HL-60 (cell line): ENCODE measurements around the gene SNRPD2.
A peak's percentile ranks its signal among the peaks of the same experiment; 100 is the strongest.

Experiments
- DNase-seq, 2 experiments: peaks; one replicate each; pipeline ENCODE4 v3.0.0-alpha.2; 2010 to 2020; ENCODE audit warnings: low read depth in 1 of 2, low spot score in 1 of 2
- H3K27ac ChIP-seq: fragments of 250-450 bp; sonication (Bioruptor Pico); replicated peaks from 2 replicates; pipeline ENCODE4 v1.5.1; 2020; ENCODE audit warnings: mild to moderate bottlenecking, moderate library complexity
- H3K27me3 ChIP-seq: fragments of 250-450 bp; sonication (Bioruptor Pico); 2 replicates; pipeline ENCODE4 v1.5.1; 2021; ENCODE audit warnings: mild to moderate bottlenecking, moderate library complexity; ENCODE audit not compliant: insufficient read depth, poor library complexity, severe bottlenecking
- H3K4me3 ChIP-seq: replicated peaks from 2 replicates; pipeline ENCODE4 v1.5.1; 2011; ENCODE audit warnings: mild to moderate bottlenecking, control low read depth, low read length; ENCODE audit not compliant: insufficient read depth
- GABPA ChIP-seq: IDR thresholded peaks from 2 replicates; pipeline ENCODE4 v1.6.1; 2012; ENCODE audit warnings: low read depth
- POLR2AphosphoS5 ChIP-seq: IDR thresholded peaks from 2 replicates; pipeline ENCODE4 v1.6.1; 2012; ENCODE audit warnings: low read depth
- SPI1 ChIP-seq: IDR thresholded peaks from 2 replicates; pipeline ENCODE4 v1.6.1; 2012; ENCODE audit warnings: low read depth, mild to moderate bottlenecking, borderline replicate concordance
- TF ChIP-seq, protein P1 (sequence below): IDR thresholded peaks from one replicate; pipeline ENCODE4 v1.5.1; 2011; ENCODE audit warnings: low read length, control low read depth, inconsistent platforms; ENCODE audit not compliant: insufficient read depth
- TF ChIP-seq, protein P2 (sequence below): IDR thresholded peaks from 2 replicates; pipeline ENCODE4 v1.6.1; 2012; ENCODE audit warnings: low read depth; ENCODE audit not compliant: insufficient replicate concordance

Gene SNRPD2

DNA sequence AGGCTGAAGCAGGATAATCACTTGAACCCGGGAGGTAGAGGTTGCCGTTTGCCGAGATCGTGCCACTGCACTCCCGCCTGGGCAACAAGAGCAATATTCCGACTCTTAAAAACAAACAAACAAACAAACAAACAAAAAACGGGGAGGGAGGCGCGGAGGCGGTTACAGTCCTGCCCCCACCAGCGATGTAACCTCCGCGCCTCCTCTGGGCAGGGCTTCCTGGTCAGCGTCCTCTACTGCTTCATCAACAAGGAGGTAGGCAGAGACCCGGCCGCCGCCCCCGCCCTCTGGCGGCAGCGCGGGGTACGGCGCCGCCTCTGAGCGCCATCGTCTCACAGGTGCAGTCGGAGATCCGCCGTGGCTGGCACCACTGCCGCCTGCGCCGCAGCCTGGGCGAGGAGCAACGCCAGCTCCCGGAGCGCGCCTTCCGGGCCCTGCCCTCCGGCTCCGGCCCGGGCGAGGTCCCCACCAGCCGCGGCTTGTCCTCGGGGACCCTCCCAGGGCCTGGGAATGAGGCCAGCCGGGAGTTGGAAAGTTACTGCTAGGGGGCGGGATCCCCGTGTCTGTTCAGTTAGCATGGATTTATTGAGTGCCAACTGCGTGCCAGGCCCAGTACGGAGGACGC is 10.2 kb downstream of the SNRPD2 start:
- H3K27me3 ChIP-seq = no peaks in the 10 kb centered on the region
- TF ChIP-seq POLR2AphosphoS5 (no peak), SPI1 (no peak), GABPA (no peak)
- TF ChIP-seq, protein P1, sequence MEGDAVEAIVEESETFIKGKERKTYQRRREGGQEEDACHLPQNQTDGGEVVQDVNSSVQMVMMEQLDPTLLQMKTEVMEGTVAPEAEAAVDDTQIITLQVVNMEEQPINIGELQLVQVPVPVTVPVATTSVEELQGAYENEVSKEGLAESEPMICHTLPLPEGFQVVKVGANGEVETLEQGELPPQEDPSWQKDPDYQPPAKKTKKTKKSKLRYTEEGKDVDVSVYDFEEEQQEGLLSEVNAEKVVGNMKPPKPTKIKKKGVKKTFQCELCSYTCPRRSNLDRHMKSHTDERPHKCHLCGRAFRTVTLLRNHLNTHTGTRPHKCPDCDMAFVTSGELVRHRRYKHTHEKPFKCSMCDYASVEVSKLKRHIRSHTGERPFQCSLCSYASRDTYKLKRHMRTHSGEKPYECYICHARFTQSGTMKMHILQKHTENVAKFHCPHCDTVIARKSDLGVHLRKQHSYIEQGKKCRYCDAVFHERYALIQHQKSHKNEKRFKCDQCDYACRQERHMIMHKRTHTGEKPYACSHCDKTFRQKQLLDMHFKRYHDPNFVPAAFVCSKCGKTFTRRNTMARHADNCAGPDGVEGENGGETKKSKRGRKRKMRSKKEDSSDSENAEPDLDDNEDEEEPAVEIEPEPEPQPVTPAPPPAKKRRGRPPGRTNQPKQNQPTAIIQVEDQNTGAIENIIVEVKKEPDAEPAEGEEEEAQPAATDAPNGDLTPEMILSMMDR = peak; percentile 91
- H3K4me3 ChIP-seq = peak overlapping the region; percentile 28
- DNase-seq = peak; percentile 74 to 87
- no peak overlapping the region for H3K27ac ChIP-seq

DNA sequence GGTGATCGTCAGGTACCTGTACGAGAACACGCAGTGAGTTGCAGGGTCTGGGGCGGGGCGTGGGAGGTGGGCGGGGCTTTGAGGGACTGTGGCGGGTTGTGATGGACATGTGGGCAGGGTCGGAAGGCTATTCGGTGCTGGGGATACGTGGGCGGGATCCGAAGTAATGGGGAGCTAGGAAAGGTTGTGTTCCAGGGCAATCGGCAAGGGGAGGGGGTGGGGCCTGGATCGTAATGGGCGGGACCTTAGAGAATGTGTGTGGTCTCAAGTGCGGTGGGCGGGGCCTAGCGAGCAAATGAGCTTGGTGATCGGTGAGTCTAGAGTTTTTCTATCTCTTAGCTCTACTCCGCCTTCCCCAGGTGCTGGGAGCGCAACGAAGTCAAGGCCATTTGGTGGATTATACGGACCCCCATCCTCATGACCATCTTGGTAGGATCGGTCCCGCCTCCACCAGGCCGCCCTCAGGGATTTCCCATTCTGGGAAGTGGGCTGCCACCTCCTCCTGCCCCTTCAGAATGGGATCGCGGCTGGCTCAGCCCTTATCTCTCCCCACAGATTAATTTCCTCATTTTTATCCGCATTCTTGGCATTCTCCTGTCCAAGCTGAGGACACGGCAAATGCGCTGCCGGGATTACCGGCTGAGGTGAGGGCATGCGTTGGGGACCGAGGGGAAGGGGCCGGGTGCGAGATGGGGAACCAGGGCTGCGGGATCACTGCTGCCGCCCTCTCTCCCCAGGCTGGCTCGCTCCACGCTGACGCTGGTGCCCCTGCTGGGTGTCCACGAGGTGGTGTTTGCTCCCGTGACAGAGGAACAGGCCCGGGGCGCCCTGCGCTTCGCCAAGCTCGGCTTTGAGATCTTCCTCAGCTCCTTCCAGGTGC is 14.2 kb downstream of the SNRPD2 start:
- TF ChIP-seq, protein P1 = peak; percentile 51
- TF ChIP-seq SPI1 = no peak
- H3K27me3 ChIP-seq = peaks cover 5% of the 10 kb centered on the region
- peak in 1 of 2 experiments; percentile 75 for DNase-seq
- H3K4me3 ChIP-seq = no peak overlapping the region
- H3K27ac ChIP-seq = no peak overlapping the region

DNA sequence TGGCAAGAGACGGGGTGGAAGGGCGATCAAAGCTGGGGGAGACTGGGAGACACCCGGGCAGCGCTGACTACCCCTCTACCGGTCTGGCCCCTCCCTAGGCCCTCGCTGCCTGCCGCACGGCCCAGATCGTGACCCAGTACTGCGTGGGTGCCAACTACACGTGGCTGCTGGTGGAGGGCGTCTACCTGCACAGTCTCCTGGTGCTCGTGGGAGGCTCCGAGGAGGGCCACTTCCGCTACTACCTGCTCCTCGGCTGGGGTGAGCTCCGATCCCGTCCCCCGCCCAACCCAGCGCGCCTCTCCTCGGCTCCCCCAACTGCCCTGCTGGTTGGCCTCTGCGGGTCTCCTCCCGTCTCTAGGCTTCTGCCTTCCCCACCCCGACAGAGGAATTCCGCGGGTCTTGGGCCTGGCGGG is 14.9 kb downstream of the SNRPD2 start:
- Histone ChIP-seq H3K27me3 (peaks cover 5% of the 10 kb centered on the region), H3K4me3 (no peak overlapping the region), H3K27ac (no peak overlapping the region)
- TF ChIP-seq, protein P2, sequence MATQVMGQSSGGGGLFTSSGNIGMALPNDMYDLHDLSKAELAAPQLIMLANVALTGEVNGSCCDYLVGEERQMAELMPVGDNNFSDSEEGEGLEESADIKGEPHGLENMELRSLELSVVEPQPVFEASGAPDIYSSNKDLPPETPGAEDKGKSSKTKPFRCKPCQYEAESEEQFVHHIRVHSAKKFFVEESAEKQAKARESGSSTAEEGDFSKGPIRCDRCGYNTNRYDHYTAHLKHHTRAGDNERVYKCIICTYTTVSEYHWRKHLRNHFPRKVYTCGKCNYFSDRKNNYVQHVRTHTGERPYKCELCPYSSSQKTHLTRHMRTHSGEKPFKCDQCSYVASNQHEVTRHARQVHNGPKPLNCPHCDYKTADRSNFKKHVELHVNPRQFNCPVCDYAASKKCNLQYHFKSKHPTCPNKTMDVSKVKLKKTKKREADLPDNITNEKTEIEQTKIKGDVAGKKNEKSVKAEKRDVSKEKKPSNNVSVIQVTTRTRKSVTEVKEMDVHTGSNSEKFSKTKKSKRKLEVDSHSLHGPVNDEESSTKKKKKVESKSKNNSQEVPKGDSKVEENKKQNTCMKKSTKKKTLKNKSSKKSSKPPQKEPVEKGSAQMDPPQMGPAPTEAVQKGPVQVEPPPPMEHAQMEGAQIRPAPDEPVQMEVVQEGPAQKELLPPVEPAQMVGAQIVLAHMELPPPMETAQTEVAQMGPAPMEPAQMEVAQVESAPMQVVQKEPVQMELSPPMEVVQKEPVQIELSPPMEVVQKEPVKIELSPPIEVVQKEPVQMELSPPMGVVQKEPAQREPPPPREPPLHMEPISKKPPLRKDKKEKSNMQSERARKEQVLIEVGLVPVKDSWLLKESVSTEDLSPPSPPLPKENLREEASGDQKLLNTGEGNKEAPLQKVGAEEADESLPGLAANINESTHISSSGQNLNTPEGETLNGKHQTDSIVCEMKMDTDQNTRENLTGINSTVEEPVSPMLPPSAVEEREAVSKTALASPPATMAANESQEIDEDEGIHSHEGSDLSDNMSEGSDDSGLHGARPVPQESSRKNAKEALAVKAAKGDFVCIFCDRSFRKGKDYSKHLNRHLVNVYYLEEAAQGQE = no peak
- TF ChIP-seq GABPA (no peak), SPI1 (no peak), POLR2AphosphoS5 (no peak)
- TF ChIP-seq, protein P1 = no peak
- no peak for DNase-seq

DNA sequence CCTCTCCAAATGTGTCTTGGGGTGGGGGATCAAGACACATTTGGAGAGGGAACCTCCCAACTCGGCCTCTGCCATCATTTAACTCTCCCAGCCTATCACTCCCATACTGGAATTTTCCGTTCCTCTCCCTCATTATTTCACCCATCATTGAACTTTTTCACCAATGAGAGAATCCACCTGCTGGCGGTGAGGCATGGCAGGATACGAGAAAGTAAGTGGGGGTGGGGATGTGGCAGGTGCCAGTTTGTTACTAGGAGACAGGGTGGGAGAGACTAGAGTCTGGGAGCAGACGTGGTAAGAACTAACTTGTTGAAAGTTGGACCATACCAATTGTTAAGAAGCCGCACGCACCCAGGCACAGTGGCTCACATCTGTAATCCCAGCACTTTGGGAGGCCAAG is 16.8 kb downstream of the SNRPD2 start:
- H3K27me3 ChIP-seq = peaks cover 14% of the 10 kb centered on the region
- no peak overlapping the region for H3K27ac ChIP-seq
- TF ChIP-seq GABPA (no peak), SPI1 (no peak), POLR2AphosphoS5 (no peak)
- TF ChIP-seq, protein P2 = no peak
- TF ChIP-seq, protein P1 = no peak
- DNase-seq = no peak
- no peak overlapping the region for H3K4me3 ChIP-seq
